OCI-LY1 (cell line): ENCODE measurements around the gene SFSWAP.
"Not testable (repeated sequence)": the region's sequence is repeated elsewhere in the genome, so short reads cannot be mapped to it uniquely, and the experiment has no call there.

Experiments used
- H2AFZ ChIP-seq: fragments of 200-600 bp; sonication (generic), shearing (Covaris generic); 2 replicates; pipeline ENCODE4 v1.6.0; 2014; ENCODE audit warnings: antibody characterized with exemption, mild to moderate bottlenecking, low read length
- H3F3A ChIP-seq: fragments of 200-600 bp; sonication (generic), shearing (Covaris generic); 2 replicates; pipeline ENCODE4 v1.6.0; 2014; ENCODE audit warnings: mild to moderate bottlenecking, antibody characterized with exemption, low read length, moderate library complexity; ENCODE audit not compliant: insufficient read depth
- H3K27ac ChIP-seq: fragments of 200-600 bp; sonication (generic); 2 replicates; pipeline ENCODE4 v1.5.1; 2014; ENCODE audit warnings: low read length, mixed run types, mild to moderate bottlenecking, low read depth; ENCODE audit not compliant: poor library complexity, severe bottlenecking
- H3K27me3 ChIP-seq: fragments of 200-600 bp; sonication (generic); 2 replicates; pipeline ENCODE4 v1.6.0; 2014; ENCODE audit warnings: antibody characterized with exemption, mild to moderate bottlenecking, low read length, moderate library complexity; ENCODE audit not compliant: insufficient read depth
- H3K36me3 ChIP-seq: fragments of 200-600 bp; sonication (generic); 2 replicates; pipeline ENCODE4 v1.6.1; 2014; ENCODE audit warnings: mild to moderate bottlenecking, antibody characterized with exemption, low read length, moderate library complexity, mixed read lengths; ENCODE audit not compliant: insufficient read depth
- H3K4me1 ChIP-seq: fragments of 200-600 bp; sonication (generic); 2 replicates; pipeline ENCODE4 v1.5.1; 2014; ENCODE audit warnings: mild to moderate bottlenecking, low read length, moderate library complexity; ENCODE audit not compliant: insufficient read depth, severe bottlenecking
- H3K4me2 ChIP-seq: fragments of 200-600 bp; sonication (generic), shearing (Covaris generic); 2 replicates; pipeline ENCODE4 v1.6.1; 2014; ENCODE audit warnings: low read length
- H3K4me3 ChIP-seq: fragments of 200-600 bp; sonication (generic); 2 replicates; pipeline ENCODE4 v1.5.1; 2014; ENCODE audit warnings: low read length, low read depth, mild to moderate bottlenecking, mixed read lengths; ENCODE audit not compliant: poor library complexity, severe bottlenecking
- H3K79me2 ChIP-seq: fragments of 200-600 bp; shearing (Covaris generic); 2 replicates; pipeline ENCODE4 v1.6.1; 2016; ENCODE audit warnings: mixed run types, low read length, mixed read lengths; ENCODE audit not compliant: insufficient read depth
- H3K9ac ChIP-seq: fragments of 200-600 bp; sonication (generic), shearing (Covaris generic); 2 replicates; pipeline ENCODE4 v1.6.1; 2014; ENCODE audit warnings: mild to moderate bottlenecking, low read length, mixed read lengths
- H3K9me2 ChIP-seq: fragments of 200-600 bp; sonication (generic), shearing (Covaris generic); 2 replicates; pipeline ENCODE4 v1.6.1; 2014; ENCODE audit warnings: low read depth, mild to moderate bottlenecking, low read length, mixed read lengths
- H3K9me3 ChIP-seq: fragments of 200-600 bp; shearing (Covaris generic); 2 replicates; pipeline ENCODE4 v1.6.1; 2014; ENCODE audit warnings: low read length, mixed read lengths
- H4K20me1 ChIP-seq: fragments of 200-600 bp; sonication (generic), shearing (Covaris generic); 2 replicates; pipeline ENCODE4 v1.6.0; 2016; ENCODE audit warnings: mild to moderate bottlenecking, low read length; ENCODE audit not compliant: insufficient read depth
- EZH2 ChIP-seq: fragments of 200-600 bp; sonication (generic), shearing (Covaris generic); IDR thresholded peaks from 2 replicates; pipeline ENCODE4 v1.8.0; 2017; ENCODE audit warnings: borderline replicate concordance, mixed run types, mild to moderate bottlenecking, antibody characterized with exemption, low read length, moderate library complexity, mixed read lengths
- TF ChIP-seq, protein P1 (sequence below): fragments of 200-600 bp; sonication (generic), shearing (Covaris generic); IDR thresholded peaks from 2 replicates; pipeline ENCODE4 v1.5.1; 2017; ENCODE audit warnings: mild to moderate bottlenecking, antibody characterized with exemption, low read length, moderate library complexity, mixed read lengths

Gene SFSWAP

DNA sequence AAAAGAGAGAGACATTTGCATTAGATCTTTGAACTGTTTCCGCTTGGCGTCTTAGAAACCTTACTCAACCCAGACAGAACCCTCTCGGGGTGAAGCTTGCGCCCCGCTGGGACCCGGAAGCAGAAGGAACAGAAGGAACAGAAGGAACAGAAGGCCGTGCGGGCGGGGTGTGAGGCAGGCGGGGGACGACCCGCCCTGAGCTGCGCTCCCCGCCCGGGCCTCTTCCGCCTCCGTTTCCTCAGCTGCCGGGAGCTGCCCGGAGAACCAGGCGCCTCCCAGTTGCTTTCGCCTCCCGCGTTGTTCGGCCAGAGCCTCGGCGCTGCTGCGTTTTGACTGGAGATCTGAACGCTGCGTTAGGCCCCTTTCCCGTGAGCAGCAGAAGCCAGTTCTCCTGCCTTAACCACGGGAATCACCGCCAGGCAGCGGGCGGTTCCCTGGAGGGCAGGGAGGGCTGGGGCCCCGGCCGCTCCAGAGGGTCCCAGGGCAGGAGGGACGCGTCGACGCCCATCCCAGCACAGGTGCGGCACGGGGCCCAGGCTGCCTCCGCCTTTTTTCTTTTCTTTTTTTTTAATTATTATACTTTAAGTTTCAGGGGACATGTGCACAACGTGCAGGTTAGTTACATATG lies 98.0 kb downstream of the SFSWAP start:
- Histone ChIP-seq H2AFZ (no peak overlapping the region), H4K20me1 (no peaks in the 10 kb centered on the region), H3K9ac (no peak overlapping the region), H3K9me3 (peaks cover 7% of the 10 kb centered on the region; the same call in 1 of the 2 replicates), H3K27ac (no peak overlapping the region), H3K79me2 (no peaks in the 10 kb centered on the region), H3K9me2 (no peaks in the 10 kb centered on the region), H3K36me3 (no peaks in the 10 kb centered on the region; the same call in 1 of the 2 replicates), H3K27me3 (no peaks in the 10 kb centered on the region), H3K4me3 (peak overlapping the region; percentile 32), H3K4me1 (no peaks in the 10 kb centered on the region), H3K4me2 (peak overlapping the region; percentile 51), H3F3A (no peaks in the 10 kb centered on the region)
- no peak for TF ChIP-seq EZH2
- TF ChIP-seq, protein P1, sequence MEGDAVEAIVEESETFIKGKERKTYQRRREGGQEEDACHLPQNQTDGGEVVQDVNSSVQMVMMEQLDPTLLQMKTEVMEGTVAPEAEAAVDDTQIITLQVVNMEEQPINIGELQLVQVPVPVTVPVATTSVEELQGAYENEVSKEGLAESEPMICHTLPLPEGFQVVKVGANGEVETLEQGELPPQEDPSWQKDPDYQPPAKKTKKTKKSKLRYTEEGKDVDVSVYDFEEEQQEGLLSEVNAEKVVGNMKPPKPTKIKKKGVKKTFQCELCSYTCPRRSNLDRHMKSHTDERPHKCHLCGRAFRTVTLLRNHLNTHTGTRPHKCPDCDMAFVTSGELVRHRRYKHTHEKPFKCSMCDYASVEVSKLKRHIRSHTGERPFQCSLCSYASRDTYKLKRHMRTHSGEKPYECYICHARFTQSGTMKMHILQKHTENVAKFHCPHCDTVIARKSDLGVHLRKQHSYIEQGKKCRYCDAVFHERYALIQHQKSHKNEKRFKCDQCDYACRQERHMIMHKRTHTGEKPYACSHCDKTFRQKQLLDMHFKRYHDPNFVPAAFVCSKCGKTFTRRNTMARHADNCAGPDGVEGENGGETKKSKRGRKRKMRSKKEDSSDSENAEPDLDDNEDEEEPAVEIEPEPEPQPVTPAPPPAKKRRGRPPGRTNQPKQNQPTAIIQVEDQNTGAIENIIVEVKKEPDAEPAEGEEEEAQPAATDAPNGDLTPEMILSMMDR: no peak

DNA sequence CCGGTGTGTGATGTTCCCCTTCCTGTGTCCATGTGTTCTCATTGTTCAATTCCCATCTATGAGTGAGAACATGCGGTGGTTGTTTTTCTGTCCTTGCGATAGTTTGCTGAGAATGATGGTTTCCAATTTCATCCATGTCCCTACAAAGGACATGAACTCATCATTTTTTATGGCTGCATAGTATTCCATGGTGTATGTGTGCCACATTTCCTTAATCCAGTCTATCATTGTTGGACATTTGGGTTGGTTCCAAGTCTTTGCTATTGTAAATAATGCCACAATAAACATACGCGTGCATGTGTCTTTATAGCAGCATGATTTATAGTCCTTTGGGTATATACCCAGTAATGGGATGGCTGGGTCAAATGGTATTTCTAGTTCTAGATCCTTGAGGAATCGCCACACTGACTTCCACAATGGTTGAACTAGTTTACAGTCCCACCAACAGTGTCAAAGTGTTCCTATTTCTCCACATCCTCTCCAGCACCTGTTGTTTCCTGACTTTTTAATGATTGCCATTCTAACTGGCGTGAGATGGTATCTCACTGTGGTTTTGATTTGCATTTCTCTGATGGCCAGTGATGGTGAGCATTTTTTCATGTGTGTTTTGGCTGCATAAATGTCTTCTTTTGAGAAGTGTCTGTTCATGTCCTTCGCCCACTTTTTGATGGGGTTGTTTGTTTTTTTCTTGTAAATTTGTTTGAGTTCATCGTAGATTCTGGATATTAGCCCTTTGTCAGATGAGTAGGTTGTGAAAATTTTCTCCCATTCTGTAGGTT lies 98.8 kb downstream of the SFSWAP start:
- H3K9me2 ChIP-seq, H3K4me1 ChIP-seq, H3F3A ChIP-seq, H3K36me3 ChIP-seq, H3K4me3 ChIP-seq, H3K4me2 ChIP-seq, H4K20me1 ChIP-seq, H3K79me2 ChIP-seq, H3K9ac ChIP-seq, H2AFZ ChIP-seq, H3K27ac ChIP-seq, H3K9me3 ChIP-seq, H3K27me3 ChIP-seq: not testable (repeated sequence)

DNA sequence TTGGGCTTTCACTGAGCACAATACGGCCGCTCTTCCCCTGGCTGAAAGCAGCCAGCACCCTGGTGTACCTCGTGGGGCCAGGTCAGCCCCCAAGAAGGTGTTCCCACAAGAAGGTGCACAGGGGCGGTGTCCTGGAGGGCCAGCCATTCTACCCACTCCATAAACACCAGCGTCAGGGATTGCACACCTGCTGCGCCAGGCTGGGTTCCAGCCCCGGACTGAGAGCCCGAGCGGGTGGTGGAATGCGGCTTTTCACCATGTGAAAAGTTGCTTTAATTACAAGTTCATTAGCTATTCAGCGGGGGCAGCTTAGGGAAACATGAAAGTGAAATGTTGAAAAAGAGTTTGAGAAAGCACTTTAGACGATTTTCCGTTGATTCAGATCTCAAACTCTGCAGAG lies 99.8 kb downstream of the SFSWAP start:
- TF ChIP-seq, protein P1: no peak
- no peak for TF ChIP-seq EZH2
- H3K4me3 ChIP-seq: no peak overlapping the region
- H3K27ac ChIP-seq: no peak overlapping the region
- no peaks in the 10 kb centered on the region for H3K79me2 ChIP-seq
- no peaks in the 10 kb centered on the region for H3F3A ChIP-seq
- no peaks in the 10 kb centered on the region for H3K9me2 ChIP-seq
- peaks cover 8% of the 10 kb centered on the region; the same call in 1 of the 2 replicates for H3K9me3 ChIP-seq
- no peak overlapping the region for H3K9ac ChIP-seq
- H4K20me1 ChIP-seq: no peaks in the 10 kb centered on the region
- no peaks in the 10 kb centered on the region; the same call in 1 of the 2 replicates for H3K36me3 ChIP-seq
- no peaks in the 10 kb centered on the region for H3K4me1 ChIP-seq
- H3K4me2 ChIP-seq: no peak overlapping the region
- H3K27me3 ChIP-seq: no peaks in the 10 kb centered on the region
- H2AFZ ChIP-seq: no peak overlapping the region
